Activated CD8-positive, alpha-beta T cell treated with anti-CD3 and anti-CD28 coated beads, Interleukin-2, amount 10 ng/mL, durations not matched to agents 7 days and 5 days (primary cell): ENCODE data around the gene ESX1. TPM values are rescaled to one million over a fixed set of nuclear protein-coding genes. Genes with fewer than 3 reads are reported as not detected.
"Not testable (repeated sequence)": the region's sequence is repeated elsewhere in the genome, so short reads cannot be mapped to it uniquely, and the experiment has no call there.

Source experiments
- ATAC-seq: fragments of 150-1000 bp; cut with Tn5 transposase; one replicate; pipeline ENCODE4 v1.10.0; 2021; ENCODE audit warnings: moderate library complexity
- CTCF ChIA-PET: fragments of 350-600 bp; sonication (Branson Sonifier 250); formaldehyde crosslinking; loops from one replicate; lab custom pipeline; 2021; ENCODE audit warnings: antibody characterized with exemption; lab: Charles Lee
- POLR2A ChIA-PET: fragments of 350-600 bp; sonication (Branson Sonifier 250); formaldehyde crosslinking; loops from one replicate; lab custom pipeline; 2021; ENCODE audit warnings: antibody characterized with exemption; lab: Charles Lee
- DNase-seq: peaks from one replicate; pipeline ENCODE4 v3.0.0-alpha.2; 2020
- H3K27ac Mint-ChIP-seq: one replicate; pipeline ENCODE4 v1.8.0; 2021; ENCODE audit warnings: mild to moderate bottlenecking, mixed read lengths
- H3K27me3 Mint-ChIP-seq: one replicate; pipeline ENCODE4 v1.8.0; 2021; ENCODE audit warnings: low read depth, mixed read lengths
- H3K36me3 Mint-ChIP-seq: one replicate; pipeline ENCODE4 v1.8.0; 2021; ENCODE audit warnings: low read depth, mixed read lengths
- H3K4me1 Mint-ChIP-seq: one replicate; pipeline ENCODE4 v1.8.0; 2021; ENCODE audit warnings: low read depth, mixed read lengths
- H3K4me3 Mint-ChIP-seq: one replicate; pipeline ENCODE4 v1.8.0; 2021; ENCODE audit warnings: mild to moderate bottlenecking, mixed read lengths
- H3K9me3 Mint-ChIP-seq: one replicate; pipeline ENCODE4 v1.8.0; 2022; ENCODE audit warnings: mixed read lengths; ENCODE audit not compliant: insufficient read depth
- total RNA-seq, 2 experiments: library from RNA; stranded (reverse); gene quantifications; one replicate each; pipeline ENCODE4 v1.2.3, GENCODE V29; 2021

Gene ESX1
- total RNA-seq, 2 experiments from 2014 or later, result not detected

DNA sequence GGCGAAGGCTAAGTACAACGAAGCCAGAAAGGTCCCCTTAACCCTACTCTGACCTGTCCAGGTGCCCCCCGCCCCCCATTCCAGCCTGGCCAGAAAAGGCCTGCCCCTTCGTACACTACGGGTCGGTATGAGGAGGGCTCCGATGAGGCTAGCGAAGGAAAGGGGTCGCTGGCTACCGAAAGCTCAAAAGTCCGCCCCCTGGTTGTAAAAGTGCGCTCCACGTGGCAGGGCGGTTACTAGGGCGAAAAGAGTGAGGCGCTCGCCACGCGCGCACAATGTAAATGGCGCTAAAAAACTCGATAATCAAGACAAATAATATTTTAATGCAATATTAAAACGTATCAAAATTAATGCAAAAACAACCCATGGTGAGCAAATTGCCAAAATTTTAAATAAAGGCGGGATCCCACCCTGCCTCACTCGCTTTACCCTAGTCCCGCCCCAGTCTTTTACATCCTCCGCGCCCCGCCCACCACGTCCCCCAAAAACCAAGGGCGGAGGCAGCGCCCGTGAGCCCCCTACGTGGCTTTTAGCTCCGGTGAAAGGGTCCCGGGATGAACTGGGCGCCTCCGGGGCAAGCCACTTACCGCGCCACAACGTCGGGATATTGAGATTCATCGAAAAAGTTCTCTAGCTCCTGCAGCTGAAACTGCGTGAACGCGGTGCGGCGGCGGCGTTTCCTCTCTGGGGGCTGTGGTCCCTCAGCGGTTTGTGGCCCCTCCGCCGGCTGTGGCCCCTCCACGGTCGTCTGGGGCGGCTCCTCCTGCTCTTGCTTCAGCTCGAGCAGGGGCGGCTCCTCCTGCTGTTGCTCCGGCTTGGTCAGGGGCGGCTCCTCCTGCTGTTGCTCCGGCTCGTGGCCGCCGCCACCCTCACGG lies 929 bp downstream of the ESX1 start:
- H3K27ac Mint-ChIP-seq, result no peak overlapping the region
- ChIA-PET CTCF (no interaction called here), POLR2A (no interaction called here)
- H3K9me3 Mint-ChIP-seq, result no peaks in the 10 kb centered on the region
- H3K4me1 Mint-ChIP-seq, result peaks cover 8% of the 10 kb centered on the region
- H3K36me3 Mint-ChIP-seq, result no peaks in the 10 kb centered on the region
- H3K27me3 Mint-ChIP-seq, result peaks cover 33% of the 10 kb centered on the region
- peak overlapping the region; percentile 62 for H3K4me3 Mint-ChIP-seq
- ATAC-seq, result no peak
- DNase-seq, result peak; percentile 19

DNA sequence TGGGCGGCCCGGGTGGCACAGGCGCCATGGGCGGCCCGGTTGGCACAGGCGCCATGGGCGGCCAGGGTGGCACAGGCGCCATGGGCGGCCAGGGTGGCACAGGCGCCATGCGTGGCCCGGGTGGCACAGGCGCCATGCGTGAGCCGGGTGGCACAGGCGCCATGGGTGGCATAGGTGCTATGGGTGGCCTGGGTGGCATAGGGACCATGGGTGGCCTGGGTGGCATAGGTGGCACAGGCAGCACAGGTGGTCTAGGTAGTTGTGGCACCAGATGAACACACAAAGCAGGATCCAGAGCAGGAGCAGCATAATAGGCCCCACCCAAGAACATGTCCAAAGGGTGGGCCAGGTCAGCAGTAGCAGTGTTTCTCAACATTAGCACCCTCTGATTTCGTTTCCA lies 4.3 kb downstream of the ESX1 start:
- Mint-ChIP-seq H3K27ac (no peak overlapping the region), H3K27me3 (peaks cover 24% of the 10 kb centered on the region), H3K9me3 (no peaks in the 10 kb centered on the region), H3K4me3 (no peak overlapping the region), H3K4me1 (peaks cover 8% of the 10 kb centered on the region), H3K36me3 (no peaks in the 10 kb centered on the region)
- ChIA-PET CTCF (no interaction called here), POLR2A (no interaction called here)
- no peak for ATAC-seq
- DNase-seq, result no peak

DNA sequence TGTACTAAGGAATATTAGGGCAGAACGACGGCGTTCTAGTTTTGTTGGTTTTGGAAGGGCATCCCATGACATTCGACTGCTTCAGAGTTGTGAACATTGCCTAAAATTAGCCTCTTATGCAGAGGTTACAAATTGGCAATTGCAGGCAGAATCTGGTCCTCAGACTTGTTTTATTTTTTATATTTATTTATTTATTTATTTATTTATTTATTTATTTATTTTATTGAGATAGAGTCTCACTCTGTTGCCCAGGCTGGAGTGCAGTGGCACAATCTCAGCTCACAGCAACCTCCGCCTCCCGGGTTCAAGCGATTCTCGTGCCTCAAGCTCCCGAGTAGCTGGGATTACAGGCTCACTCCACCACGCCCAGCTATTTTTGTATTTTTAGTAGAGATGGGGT lies 24.7 kb downstream of the ESX1 start:
- H3K27me3 Mint-ChIP-seq, H3K36me3 Mint-ChIP-seq, H3K9me3 Mint-ChIP-seq, H3K4me1 Mint-ChIP-seq, CTCF ChIA-PET, POLR2A ChIA-PET, DNase-seq, H3K27ac Mint-ChIP-seq, H3K4me3 Mint-ChIP-seq, ATAC-seq: not testable (repeated sequence)

DNA sequence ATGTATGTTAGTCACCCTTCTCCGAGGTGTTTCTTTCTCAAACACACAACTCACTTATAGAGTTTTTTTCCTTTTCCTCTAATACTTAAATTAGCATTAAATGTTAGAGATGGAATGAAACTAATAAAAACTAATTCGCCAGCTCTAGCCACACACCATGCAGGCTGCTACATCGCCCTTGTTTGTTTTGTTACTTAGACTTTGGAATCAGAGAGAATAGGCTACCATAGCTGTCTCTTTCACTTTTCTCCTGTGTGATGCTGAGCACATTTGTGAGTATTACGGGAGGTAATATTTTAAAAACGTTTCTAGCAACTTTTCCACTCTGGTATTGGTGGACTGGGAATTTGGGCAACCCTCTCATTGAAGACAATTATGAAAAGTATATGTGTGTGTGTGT lies 43.5 kb downstream of the ESX1 start:
- CTCF ChIA-PET, result no interaction called here
- no peaks in the 10 kb centered on the region for H3K4me1 Mint-ChIP-seq
- ATAC-seq, result no peak

DNA sequence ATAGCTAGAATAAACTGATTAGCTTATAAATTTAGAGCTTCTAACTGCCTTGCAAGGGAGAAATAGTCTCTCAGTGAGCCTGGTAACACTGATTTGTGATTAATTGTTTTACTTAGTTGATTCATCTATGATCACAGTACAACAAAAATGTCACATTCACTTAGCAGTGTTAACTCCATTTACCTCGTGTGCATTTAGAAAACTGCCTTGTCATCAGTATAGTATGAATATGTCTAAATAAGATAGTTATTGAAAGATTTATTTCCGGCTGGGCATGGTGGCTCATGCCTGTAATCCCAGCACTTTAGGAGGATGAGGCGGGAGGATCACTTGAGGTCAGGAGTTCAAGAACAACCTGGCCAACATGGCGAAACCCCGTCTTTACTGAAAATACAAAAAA lies 49.2 kb downstream of the ESX1 start:
- ChIA-PET POLR2A (no interaction called here), CTCF (interaction anchor here (1.8 to 2.2 kb wide), 2 partner anchors 10 to 12 kb away, joined by 5 to 6 read pairs; no protein-coding TSS in a partner anchor)
- H3K27me3 Mint-ChIP-seq, result no peaks in the 10 kb centered on the region
- no peaks in the 10 kb centered on the region for H3K4me1 Mint-ChIP-seq
- ATAC-seq (no peak), DNase-seq (no peak)
- H3K9me3 Mint-ChIP-seq, result no peaks in the 10 kb centered on the region
- no peaks in the 10 kb centered on the region for H3K36me3 Mint-ChIP-seq
- H3K4me3 Mint-ChIP-seq, result no peak overlapping the region
- H3K27ac Mint-ChIP-seq, result no peak overlapping the region

More for the DNA sequence above, 43.5 kb downstream of the ESX1 start:
- H3K9me3 Mint-ChIP-seq, result no peaks in the 10 kb centered on the region
- DNase-seq, result no peak
- no peak overlapping the region for H3K4me3 Mint-ChIP-seq
- no peaks in the 10 kb centered on the region for H3K36me3 Mint-ChIP-seq
- no peak overlapping the region for H3K27ac Mint-ChIP-seq
- POLR2A ChIA-PET, result no interaction called here
- no peaks in the 10 kb centered on the region for H3K27me3 Mint-ChIP-seq

Other genes with a start within 250 kb of the ESX1 start
- gene H2BW1, start 241.2 kb downstream of the ESX1 start, total RNA-seq, result not detected
- gene H2BW2, start 215.0 kb downstream of the ESX1 start, total RNA-seq, result not detected
- gene TMSB15C, start 178.7 kb downstream of the ESX1 start, total RNA-seq, result 1 to 10 TPM; 4.8 to 6.1 TPM
- gene ZCCHC18, start 142.4 kb downstream of the ESX1 start, total RNA-seq, result 1 to 10 TPM; 2.2 to 3.8 TPM
- gene SLC25A53, start 97.9 kb downstream of the ESX1 start, total RNA-seq, result 1 to 10 TPM; 8.7 to 8.9 TPM
- 10 to 100 TPM; 11.6 to 12.7 TPM for gene FAM199X, start 88.5 kb downstream of the ESX1 start, total RNA-seq